DOHH2 (cell line): ENCODE data around the gene PIWIL1.

Source experiments
- H3F3A ChIP-seq: fragments of 200-600 bp; sonication (generic), shearing (Covaris generic); 2 replicates; pipeline ENCODE4 v1.6.0; 2016; ENCODE audit warnings: antibody characterized with exemption, mild to moderate bottlenecking; ENCODE audit not compliant: control insufficient read depth, insufficient read depth
- H3K27ac ChIP-seq: fragments of 200-600 bp; sonication (generic); 2 replicates; pipeline ENCODE4 v1.5.1; 2014; ENCODE audit warnings: low read depth, mild to moderate bottlenecking, low read length, moderate library complexity
- H3K27me3 ChIP-seq: fragments of 200-600 bp; sonication (generic); 2 replicates; pipeline ENCODE4 v1.6.1; 2014; ENCODE audit warnings: mild to moderate bottlenecking, low read length, mixed read lengths; ENCODE audit not compliant: control insufficient read depth
- H3K36me3 ChIP-seq: fragments of 200-600 bp; sonication (generic); 2 replicates; pipeline ENCODE4 v1.6.1; 2014; ENCODE audit warnings: mild to moderate bottlenecking, low read length, moderate library complexity, mixed read lengths; ENCODE audit not compliant: control insufficient read depth
- H3K4me1 ChIP-seq: fragments of 200-600 bp; sonication (generic); 2 replicates; pipeline ENCODE4 v1.6.1; 2014; ENCODE audit warnings: mild to moderate bottlenecking, low read length, mixed read lengths; ENCODE audit not compliant: control insufficient read depth
- H3K4me2 ChIP-seq: fragments of 200-600 bp; sonication (generic); 2 replicates; pipeline ENCODE4 v1.6.0; 2014; ENCODE audit warnings: mild to moderate bottlenecking, low read length, moderate library complexity
- H3K4me3 ChIP-seq: fragments of 200-600 bp; sonication (generic); 2 replicates; pipeline ENCODE4 v1.5.1; 2014; ENCODE audit warnings: mild to moderate bottlenecking, low read length, mixed read lengths
- H3K79me2 ChIP-seq: fragments of 200-600 bp; sonication (generic); 2 replicates; pipeline ENCODE4 v1.6.1; 2014; ENCODE audit warnings: mild to moderate bottlenecking, low read length, mixed read lengths; ENCODE audit not compliant: control insufficient read depth
- H3K9me2 ChIP-seq: fragments of 200-600 bp; sonication (generic); replicated peaks from 2 replicates; pipeline ENCODE4 v1.6.1; 2014; ENCODE audit warnings: mild to moderate bottlenecking, low read length, mixed read lengths; ENCODE audit not compliant: control insufficient read depth
- H3K9me3 ChIP-seq: fragments of 200-600 bp; sonication (generic); 2 replicates; pipeline ENCODE4 v1.6.1; 2014; ENCODE audit warnings: antibody characterized with exemption, low read length, mixed read lengths; ENCODE audit not compliant: control insufficient read depth, insufficient read depth
- H4K20me1 ChIP-seq: fragments of 200-600 bp; sonication (generic); 2 replicates; pipeline ENCODE4 v1.6.0; 2014; ENCODE audit warnings: low read depth, mild to moderate bottlenecking, antibody characterized with exemption, low read length, moderate library complexity; ENCODE audit not compliant: control insufficient read depth, insufficient read depth
- EZH2phosphoT487 ChIP-seq: fragments of 200-600 bp; sonication (generic); IDR thresholded peaks from 2 replicates; pipeline ENCODE4 v1.6.1; 2017; ENCODE audit warnings: borderline replicate concordance, mild to moderate bottlenecking, antibody characterized with exemption, low read length, moderate library complexity, mixed read lengths
- TF ChIP-seq, protein P1 (sequence below): fragments of 200-600 bp; sonication (generic); IDR thresholded peaks from one replicate; pipeline ENCODE4 v1.5.1; 2014; ENCODE audit warnings: antibody characterized with exemption, mild to moderate bottlenecking, low read depth, low read length; ENCODE audit not compliant: poor library complexity, severe bottlenecking

Gene PIWIL1

DNA sequence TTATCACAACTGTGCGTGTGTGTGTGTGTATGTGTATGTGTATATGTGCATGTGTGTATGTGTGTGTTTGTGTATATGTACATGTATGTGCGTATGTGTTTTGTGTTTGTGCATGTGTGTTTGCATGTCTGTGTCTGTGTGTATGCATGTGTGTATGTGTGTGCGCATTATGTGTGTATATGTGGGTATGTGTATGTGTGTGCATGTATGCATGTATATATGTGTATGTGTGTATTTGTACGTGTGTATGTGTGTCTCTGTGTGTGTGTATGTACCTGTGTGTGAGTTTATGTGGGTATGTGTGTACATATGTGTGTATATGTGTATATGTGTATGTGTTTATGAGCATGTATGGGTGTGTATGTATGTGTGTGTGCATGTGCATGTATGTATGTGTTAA, 37.6 kb upstream of the PIWIL1 start:
- no peak overlapping the region for H3K4me2 ChIP-seq
- H3K27ac ChIP-seq, result no peak overlapping the region
- no peaks in the 10 kb centered on the region for H3K27me3 ChIP-seq
- H3K36me3 ChIP-seq, result no peaks in the 10 kb centered on the region
- no peaks in the 10 kb centered on the region for H4K20me1 ChIP-seq
- TF ChIP-seq, protein P1, sequence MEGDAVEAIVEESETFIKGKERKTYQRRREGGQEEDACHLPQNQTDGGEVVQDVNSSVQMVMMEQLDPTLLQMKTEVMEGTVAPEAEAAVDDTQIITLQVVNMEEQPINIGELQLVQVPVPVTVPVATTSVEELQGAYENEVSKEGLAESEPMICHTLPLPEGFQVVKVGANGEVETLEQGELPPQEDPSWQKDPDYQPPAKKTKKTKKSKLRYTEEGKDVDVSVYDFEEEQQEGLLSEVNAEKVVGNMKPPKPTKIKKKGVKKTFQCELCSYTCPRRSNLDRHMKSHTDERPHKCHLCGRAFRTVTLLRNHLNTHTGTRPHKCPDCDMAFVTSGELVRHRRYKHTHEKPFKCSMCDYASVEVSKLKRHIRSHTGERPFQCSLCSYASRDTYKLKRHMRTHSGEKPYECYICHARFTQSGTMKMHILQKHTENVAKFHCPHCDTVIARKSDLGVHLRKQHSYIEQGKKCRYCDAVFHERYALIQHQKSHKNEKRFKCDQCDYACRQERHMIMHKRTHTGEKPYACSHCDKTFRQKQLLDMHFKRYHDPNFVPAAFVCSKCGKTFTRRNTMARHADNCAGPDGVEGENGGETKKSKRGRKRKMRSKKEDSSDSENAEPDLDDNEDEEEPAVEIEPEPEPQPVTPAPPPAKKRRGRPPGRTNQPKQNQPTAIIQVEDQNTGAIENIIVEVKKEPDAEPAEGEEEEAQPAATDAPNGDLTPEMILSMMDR, result no peak
- no peak for TF ChIP-seq EZH2phosphoT487
- H3F3A ChIP-seq, result no peaks in the 10 kb centered on the region
- H3K9me2 ChIP-seq, result no peaks in the 10 kb centered on the region
- no peaks in the 10 kb centered on the region for H3K79me2 ChIP-seq
- H3K9me3 ChIP-seq, result peaks cover 8% of the 10 kb centered on the region
- H3K4me3 ChIP-seq, result no peak overlapping the region
- H3K4me1 ChIP-seq, result no peaks in the 10 kb centered on the region

DNA sequence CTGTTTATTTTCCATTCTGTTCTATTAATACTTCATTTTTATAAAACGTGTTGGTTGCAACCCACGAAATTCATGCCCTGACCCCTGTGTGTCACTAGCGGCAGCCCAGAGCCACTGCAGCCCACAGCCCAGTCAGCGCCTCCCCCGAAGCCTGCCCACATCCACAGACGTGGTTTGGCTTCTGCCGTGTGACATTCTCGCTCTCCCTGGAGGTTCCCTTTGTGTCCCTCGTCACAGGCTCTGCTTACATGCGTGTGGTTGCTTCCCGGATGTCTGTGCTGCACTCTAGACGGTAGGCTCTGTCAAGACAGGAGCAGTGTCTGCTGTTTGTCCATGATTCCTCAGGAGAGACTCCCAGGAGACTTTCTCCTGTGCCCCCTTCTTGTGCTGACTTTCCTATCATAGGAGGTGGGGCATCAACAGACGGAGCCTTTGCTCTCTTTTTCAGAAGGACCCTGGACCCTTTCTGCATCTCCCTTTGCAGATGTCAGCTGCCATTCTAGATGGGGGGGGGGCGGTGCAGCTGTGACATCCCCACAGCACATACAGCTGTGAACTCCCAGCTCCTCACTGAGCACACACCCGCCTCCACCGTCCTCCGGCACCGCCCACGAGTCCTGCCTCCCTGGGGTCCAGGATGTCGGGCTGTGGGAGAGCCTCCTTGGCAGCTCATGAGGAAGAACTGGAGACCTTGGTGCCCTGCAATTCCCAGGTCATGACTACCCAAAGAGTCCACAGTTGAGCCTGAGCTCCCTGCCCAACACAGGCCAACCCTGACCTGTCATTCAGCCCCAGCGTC, 36.8 kb upstream of the PIWIL1 start:
- H3K9me2 ChIP-seq, result no peaks in the 10 kb centered on the region
- H3K4me1 ChIP-seq, result no peaks in the 10 kb centered on the region
- no peak overlapping the region for H3K4me2 ChIP-seq
- no peaks in the 10 kb centered on the region for H3K27me3 ChIP-seq
- H4K20me1 ChIP-seq, result no peaks in the 10 kb centered on the region
- no peak overlapping the region for H3K4me3 ChIP-seq
- no peaks in the 10 kb centered on the region for H3F3A ChIP-seq
- peaks cover 8% of the 10 kb centered on the region for H3K9me3 ChIP-seq
- TF ChIP-seq EZH2phosphoT487, result no peak
- TF ChIP-seq, protein P1, result no peak
- H3K27ac ChIP-seq, result no peak overlapping the region
- H3K36me3 ChIP-seq, result no peaks in the 10 kb centered on the region
- H3K79me2 ChIP-seq, result no peaks in the 10 kb centered on the region

DNA sequence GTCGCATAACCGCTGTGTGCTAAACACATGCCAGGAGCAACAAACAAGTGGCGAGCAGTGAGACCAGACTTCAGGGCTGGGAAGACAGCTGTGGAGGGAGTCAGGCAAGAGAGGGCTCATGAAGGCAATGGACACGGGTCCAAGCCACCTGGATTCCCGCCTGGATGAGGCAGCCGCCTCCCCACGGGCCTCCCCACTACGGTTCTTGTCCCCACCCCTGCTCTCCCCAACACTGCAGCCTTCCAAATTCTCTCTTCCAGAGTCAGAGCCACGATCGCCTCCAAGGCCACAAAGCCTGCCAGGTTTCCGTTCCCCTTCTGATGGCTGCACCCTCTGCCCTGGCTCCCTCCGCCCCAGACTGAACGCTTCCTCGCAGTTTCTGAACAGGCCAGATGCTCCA, 36.1 kb upstream of the PIWIL1 start:
- no peaks in the 10 kb centered on the region for H3K36me3 ChIP-seq
- H3K27me3 ChIP-seq, result no peaks in the 10 kb centered on the region
- H3K9me3 ChIP-seq, result peaks cover 8% of the 10 kb centered on the region
- H3K9me2 ChIP-seq, result no peaks in the 10 kb centered on the region
- H3F3A ChIP-seq, result no peaks in the 10 kb centered on the region
- H3K4me2 ChIP-seq, result no peak overlapping the region
- H3K27ac ChIP-seq, result no peak overlapping the region
- no peaks in the 10 kb centered on the region for H3K4me1 ChIP-seq
- TF ChIP-seq EZH2phosphoT487, result no peak
- TF ChIP-seq, protein P1, result no peak
- H4K20me1 ChIP-seq, result no peaks in the 10 kb centered on the region
- H3K4me3 ChIP-seq, result no peak overlapping the region
- no peaks in the 10 kb centered on the region for H3K79me2 ChIP-seq
